Measurements from ENCODE around the gene PEX12.
"Not testable (repeated sequence)": the region's sequence is repeated elsewhere in the genome, so short reads cannot be mapped to it uniquely, and the experiment has no call there.

Gene PEX12

DNA sequence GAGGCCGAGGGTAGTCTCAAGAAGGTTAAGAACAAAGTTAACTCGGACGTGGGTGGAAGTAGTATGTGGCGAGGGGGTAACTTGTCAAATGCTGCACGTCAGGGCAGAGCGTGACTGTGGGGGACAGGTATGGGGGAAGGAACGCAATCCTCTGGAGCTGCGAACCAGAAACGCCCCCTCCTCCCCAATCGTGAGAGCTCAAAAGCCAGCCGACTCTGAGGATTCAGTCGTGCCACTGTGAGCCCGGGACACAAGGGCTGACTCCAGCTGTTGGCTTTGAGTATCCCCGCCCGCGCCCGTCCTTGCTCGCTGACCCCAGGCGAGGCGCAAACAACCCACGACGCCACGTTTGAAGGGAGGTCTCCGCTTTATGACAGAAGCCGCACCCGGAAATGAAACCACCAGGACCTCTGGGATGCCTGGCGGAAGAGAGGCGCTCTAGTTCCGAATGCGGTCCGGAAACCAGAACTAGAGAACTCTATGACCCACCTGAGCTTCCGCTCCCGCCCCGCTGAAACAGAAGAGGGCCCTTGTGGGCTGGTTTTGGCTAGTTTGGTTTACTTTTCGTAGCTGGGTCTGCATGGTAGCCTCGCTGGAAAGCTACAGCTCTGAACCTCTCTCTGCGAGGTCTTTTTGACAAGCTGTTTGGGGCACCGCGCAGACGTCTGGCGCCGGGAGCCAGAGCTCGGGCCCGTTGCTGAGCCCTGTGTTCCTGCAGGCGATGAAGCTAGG is at the start of gene PEX12:
TSS of gene PEX12 (minus strand) at position 375 of the 732 bp plus-strand sequence. CDS start 550 bp downstream, outside the sequence.
- FAIRE-seq = no peak

DNA sequence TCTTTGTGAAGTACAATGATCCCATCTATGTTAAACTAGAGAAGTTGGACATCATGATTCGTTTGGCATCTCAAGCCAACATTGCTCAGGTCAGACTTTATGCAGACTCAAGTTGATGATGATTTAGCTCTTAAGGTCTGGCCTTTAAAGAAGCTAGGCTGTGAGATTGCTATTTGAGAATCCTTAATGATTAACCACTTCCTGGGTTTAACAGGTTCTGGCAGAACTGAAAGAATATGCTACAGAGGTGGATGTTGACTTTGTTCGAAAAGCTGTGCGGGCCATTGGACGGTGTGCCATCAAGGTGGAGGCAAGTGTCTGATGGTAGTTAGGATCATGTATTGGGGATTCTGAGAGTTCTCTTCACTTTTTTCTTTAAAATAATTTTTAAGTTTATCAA is 49.0 kb upstream of the PEX12 start:
- no peak for FAIRE-seq

DNA sequence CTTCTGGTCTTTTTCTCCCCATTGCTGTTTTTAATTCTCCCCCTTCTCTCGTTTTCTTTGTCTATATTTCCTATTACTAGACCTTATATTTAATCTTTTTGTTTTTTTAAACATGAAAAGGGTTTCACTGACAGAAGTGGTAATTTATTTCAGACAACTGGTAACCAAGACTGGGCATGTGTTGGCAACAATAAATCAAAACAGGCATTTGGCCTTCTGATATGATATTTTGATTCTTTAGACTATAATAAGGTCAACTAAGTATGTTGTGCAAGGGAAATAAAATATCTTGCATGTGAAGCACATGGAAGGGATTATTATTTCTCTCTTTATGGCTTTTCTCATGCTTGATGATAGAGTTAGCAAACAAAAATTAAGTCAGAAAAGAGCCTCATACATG is 43.4 kb upstream of the PEX12 start:
- no peak for FAIRE-seq

DNA sequence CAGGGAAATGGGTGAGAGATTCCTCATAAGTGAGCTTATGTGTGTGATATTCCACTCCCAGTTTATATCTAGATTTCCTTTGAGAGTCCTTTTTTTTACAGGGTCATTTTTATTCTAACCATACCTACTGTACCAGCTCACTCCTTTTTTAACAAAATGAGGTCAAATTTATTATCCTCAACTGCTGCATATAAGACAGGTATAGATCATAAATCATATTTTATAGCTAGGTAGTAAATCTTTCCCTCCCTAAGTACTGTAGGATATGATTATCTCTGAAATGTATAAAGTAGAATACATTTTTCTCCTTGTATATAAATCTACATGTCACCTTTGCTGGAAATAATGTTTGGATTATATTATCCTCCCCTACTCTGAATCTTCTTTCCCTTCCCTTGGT is 40.3 kb upstream of the PEX12 start:
- peak; percentile 33 for FAIRE-seq

DNA sequence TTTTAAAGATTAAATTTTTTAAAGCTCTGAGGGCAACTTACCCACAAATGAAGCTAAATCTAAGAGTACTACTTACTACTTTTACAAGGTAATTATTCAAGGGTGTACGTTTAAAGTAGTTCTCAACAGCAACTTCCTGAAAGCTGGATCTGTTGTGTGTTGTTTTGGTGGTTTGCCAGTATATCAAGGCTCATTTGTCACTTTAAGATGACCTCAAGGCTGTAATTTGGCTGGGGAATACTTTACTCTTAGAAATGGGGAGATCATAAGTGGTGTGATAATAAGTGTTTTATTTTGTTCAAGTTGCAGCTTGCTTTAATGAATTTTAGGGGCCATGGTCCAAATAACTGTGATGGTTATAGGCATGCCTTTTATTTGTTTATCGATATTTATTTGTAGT is 39.1 kb upstream of the PEX12 start:
- FAIRE-seq = no peak

DNA sequence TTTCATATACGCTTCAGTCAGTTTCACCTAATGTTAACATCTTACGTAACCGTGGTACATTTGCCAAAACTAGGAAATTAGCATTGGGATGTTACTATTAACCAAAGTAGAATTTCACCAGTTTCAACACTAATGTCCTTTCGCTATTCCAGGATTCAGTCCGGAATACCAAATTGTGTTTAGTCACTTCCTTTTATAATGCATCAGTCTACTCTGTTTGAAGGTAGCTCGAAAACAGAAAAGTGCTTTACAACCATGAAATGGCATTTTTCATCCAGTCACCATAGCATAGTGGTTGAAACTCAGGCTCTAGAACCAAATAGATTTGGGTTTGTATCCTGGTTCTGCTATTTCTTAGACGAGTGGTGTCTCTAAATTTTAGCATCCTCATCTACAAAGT is 38.2 kb upstream of the PEX12 start:
- no peak for FAIRE-seq

DNA sequence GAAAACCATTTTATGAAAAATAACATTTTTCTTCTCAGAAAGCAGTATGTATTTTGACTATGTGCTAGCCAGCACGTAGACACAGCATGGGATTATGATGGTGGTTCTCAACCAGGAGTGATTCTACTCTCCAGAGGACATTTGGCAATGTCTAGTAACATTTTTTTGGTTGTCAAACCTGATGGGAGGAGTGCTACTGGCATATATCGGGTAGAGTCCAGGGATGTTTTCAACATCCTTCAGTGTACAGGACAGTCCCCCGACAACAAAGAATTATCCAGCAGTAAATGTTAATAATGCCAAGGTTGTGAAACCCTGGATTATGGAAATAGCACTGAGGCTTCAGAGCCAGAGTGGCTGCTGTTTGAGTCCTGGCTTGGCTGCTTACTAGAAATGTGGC is 36.4 kb upstream of the PEX12 start:
- no peak for FAIRE-seq

DNA sequence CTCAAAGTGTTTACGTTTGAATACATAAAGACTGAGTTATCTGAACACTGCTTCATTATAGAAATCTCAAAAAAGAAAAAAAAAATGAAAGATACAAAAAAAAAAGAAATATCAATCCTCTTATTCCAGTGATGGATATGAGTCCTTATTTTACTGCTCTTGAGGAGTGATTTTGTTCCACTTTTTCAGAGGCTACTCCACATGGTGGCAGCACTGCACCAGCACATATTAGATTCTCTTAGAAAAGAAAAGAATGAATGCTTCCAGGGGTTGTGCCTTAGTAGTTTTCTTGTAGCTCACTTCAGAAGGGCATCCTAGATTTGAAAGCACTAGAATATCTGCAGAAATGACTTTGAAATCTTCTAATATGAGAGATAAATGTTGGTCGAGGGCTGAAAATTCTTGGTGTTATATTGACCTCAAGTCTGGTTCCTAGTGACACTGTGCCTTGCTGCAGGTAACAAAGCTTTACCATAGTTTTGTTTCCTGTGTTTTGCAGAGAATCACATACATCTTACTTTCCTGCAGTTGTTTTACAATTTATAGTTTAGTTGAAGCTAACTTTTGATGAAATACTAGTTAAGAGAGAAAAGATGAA is 34.7 kb upstream of the PEX12 start:
- no peak for FAIRE-seq

DNA sequence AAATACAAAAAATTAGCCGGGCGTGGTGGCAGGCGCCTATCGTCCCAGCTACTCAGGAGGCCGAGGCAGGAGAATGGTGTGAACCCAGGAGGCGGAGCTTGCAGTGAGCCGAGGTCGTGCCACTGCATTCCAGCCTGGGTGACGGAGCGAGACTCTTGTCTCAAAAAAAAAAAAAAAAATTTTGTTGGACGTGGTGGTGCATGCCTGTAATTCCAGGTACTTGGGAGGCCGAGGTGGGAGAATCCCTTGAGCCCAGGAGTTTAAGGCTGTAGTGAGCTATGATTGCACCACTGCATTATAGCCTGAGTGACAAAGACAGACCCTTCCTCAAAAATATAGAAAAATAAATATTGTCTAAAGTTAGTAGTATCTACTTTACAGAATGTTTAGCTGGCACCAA is 32.4 kb upstream of the PEX12 start:
- not testable (repeated sequence) for FAIRE-seq

DNA sequence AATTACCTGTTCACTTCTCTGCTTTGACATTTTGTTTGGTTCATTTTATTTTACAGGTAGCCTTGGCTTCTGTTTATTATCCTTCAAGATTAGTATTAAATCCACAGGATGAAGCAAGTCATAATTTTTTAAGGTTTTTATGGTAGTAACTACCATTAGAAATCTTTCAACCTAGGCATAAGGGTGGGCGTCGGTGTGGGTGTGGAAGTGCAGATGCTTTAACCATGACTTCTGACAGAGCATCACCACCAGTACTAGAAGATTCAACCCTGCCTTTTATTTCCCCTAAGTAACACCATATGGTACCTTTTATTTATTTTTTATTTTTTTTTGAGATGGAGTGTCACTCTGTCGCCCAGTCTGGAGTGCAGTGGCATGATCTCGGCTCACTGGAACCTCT is 31.5 kb upstream of the PEX12 start:
- FAIRE-seq = no peak

DNA sequence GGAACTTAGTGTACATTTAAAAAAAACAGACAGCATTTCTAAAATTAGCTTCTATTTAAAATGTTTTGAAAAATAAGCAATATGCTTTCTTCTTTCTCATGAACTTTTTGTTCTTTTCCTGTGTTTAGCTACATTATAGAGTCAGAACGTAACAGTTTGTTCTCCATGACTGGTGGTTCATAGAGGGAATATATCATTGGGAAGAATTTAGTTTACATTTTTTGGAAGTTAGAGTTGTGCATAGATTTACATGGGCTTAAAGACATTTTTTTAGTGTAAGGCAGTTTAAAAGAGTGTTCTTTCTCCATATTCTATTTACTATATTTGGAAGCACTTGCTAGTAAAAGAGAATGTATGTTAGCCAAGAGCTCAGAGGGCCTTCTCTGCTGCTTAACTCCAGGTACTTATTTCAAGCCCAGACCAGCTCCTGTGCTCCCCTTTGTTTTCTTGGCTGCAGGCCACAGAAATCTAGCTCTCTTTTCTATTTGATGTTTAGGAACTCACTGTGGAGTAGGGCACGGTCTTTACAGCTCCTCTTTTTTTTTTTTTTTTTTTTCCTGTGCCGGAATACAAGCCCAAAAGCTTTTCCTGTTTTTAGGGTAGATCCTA is 29.0 kb upstream of the PEX12 start:
- FAIRE-seq = no peak

DNA sequence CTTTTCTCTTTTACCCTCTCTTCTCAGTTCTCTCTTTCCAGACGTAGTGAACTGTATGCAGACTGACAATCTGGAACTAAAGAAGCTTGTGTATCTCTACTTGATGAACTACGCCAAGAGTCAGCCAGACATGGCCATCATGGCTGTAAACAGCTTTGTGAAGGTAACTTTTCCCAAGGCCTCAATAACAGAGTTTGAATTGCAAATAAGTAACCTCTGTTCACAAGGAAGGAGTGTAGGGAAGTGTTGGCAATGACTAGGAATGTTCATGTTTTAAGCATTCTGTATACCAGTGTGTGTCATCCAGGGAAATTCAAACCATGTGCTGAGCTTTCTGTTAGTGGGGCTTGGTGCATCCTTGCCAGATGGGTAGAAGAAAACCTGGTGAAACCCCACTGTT is 27.3 kb upstream of the PEX12 start:
- no peak for FAIRE-seq

DNA sequence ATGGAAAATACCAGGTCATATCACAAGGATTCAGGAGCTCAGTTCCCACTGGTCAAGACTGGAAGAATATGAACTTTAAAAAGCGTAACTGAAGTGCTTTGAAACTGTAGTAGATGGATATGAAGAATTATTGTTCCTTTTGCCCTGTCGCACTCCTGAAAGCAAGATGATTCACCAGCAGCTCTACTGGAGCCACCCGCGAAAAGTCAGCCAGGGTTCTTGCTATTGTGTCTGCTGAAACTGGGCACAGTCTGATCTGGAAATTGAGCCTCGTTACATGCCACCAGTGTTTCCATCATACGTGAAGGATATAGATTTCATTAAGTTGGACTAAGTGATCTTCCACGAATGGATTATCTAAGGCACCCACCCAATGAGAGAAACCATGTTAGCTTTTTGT is 25.3 kb upstream of the PEX12 start:
- FAIRE-seq = no peak

DNA sequence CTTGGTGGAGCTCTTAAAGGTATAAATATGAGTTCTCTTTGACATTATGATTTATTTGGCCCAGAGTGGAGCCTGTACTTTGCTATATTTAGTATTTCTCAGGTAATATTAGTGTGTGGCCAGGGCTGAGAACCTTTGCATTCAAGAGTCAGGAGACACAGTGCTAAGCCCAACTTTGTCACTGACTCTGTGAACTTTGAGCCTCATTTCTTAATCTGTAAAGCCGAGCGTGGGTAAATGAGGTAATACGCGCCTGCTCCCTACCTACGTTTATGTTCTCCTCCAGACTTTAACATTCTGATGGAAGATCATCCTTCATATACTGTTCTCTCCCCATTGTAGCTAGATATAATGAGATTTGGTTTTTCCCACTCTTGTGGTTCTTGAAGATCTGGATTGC is 19.2 kb upstream of the PEX12 start:
- FAIRE-seq = no peak

DNA sequence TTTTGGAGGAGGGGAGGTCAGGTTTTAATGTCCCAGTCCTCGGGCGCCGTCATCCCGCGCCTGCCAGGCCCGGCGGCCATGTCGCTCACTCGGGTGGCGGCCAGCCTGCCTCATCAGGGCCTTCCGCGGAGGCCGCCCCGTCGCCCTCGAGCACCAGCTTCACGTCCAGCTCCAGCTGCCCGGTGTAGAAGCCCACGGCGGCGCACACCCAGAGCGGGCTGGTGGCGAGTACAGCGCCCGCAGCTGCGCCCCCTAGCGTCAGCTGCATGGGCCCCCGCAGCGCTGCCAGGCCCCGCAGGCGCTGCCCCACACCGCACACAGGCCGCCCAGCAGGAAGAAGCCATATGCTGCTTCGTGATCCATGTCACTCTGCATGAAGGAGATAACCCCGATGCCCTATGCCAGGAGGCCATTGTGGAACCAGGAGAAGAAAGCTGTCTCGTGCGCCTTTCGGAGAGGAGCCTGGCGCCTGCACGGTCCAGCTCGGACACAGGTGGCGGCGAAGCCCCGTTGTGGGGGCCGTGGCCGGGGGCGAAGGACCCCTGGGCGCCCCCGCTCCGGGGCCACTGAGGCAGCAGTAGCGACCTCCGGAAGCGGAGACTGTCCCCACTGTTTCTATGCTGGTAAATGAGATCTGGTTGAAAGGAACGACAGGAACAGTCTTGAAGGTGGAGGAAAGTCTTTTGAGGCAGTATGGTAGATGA is 18.3 kb upstream of the PEX12 start:
- no peak for FAIRE-seq

DNA sequence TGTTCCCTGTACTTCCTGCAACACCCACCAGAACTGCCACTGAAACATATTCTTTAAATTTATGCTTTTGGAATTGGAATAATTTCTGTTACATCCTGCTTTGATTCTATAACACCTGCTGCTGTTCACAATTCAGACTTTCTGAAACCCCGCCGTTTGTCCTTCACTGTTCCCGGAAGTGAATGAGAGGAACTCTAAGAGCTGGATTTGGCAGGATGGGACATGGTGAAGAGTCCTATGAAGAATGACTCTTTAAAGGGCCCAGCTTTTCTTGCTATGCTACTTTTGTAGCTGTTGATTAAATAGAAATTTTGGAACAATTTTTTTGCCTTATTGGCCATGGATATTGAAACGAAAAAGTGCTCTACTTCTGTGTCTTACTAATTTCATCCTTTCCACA is 17.7 kb upstream of the PEX12 start:
- FAIRE-seq = no peak

DNA sequence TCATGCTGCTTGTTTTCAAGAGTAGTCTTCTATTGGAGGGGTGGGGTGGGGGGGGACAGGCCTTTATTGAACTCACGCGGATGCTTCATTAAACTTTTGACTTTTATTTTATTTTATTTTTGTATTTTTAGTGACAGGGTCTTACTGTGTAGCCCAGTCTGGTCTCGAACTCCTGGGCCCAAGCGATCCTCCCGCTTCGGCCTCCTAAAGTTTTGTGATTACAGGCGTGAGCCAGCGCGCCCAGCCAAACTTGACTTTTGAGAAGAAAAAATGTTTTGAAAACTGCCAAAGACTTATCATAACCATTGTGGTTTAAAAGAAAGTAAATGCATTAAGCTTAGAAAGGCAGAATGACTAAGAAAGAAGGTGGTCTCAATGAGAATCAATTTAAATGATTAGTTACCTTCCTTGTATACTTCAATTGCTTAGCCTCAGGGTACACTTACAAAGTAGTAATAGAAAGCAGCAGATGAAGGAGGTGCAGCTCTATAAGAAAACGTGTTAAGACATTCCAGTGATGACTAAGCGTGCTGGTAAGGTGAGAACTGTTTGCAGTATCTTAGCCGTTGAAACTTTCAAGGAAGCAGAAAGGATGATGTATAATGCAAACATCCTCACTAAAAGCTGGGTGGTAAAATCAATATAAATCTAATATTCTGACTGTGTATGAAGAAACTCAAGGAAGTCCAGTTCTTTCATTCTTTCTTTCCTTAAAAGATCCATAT is 10.0 kb upstream of the PEX12 start:
- FAIRE-seq = no peak

DNA sequence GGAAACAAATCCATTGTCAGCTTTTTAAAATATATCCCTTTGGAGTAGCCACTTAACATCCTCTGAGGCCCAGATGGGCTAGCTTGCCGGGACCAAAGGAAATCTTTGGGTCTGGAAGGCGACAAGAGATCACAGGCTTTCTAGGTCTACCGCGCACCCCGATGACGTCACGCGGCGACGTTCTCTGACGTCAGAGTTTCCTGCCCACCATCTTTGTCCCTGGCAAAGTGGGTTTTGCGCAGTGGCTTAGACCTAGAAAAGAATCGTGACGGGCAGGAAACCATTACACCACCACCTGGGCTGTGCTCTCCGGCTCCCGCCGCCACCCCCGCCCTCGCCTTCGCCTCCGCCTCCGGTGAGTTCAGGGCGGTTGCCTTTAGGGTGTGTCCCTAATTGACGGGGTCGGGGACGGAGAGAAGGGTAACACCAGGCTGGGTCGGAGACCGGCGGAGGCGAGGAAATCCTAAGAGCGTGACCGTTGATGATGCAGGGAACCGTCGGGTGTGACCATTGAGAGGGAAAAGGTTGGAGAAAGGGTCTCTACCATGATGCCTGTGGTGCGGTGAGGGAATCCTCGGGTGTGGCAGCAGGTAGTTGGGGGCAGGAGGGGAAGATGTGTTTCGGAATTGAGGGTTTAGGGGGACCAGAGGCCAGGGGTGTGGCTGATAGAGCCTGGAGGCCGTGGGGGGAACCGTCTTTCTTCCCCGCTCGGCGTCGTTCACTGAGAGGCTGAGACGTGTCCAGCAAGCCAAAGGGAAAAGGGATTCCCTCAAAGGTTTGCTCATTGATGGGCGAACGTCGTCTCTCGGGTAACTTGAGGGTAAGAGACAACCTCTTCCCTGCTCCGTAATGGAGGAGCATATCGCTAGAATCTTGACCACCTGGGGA is 8.9 kb upstream of the PEX12 start, which contains the start of gene AP2B1:
TSS of gene AP2B1 (plus strand) at position 249 of the 888 bp plus-strand sequence. CDS start 6,709 bp downstream, outside the sequence.
- FAIRE-seq = no peak

DNA sequence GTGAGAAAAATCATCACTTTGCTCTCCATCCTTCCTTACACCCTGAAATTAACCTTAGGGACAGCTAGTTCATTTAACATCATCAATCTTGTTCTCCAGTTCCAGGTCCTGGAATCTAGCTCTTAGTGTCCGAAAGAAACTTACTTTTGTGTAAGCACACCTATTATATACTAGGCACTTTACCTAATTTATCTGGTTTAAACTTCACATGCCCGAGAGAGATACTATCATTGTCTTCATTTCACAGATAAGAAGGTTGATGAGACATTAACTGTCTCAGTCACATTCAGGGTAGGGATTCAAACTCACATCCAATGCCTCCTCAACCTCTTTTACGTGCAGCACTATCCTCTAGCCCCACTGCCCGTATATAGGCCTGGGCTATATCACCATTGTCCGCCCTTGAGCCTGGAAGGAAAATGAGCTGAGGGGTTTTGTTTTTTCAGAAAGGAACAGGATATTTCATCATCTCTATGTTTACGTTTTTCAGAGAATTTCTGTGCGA is 8.2 kb upstream of the PEX12 start:
- FAIRE-seq = no peak

DNA sequence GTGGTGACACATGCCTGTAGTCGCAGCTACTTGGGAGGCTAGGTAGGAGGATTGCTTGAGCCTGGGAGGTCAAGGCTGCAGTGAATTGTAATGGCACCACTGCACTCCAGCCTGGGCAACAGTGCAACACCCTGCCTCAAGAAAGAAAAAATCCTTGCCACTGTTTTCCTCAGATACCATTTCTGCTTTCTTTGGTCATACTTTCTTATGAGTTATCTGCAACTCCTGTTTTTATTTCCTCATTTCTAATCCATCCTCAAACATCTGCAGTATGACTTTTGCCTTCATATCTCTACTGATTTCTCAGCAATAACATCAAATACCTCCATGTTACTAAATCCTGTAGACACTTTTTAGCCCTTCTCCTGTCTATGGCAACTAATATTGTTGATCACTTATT is 5.7 kb upstream of the PEX12 start:
- FAIRE-seq = no peak

DNA sequence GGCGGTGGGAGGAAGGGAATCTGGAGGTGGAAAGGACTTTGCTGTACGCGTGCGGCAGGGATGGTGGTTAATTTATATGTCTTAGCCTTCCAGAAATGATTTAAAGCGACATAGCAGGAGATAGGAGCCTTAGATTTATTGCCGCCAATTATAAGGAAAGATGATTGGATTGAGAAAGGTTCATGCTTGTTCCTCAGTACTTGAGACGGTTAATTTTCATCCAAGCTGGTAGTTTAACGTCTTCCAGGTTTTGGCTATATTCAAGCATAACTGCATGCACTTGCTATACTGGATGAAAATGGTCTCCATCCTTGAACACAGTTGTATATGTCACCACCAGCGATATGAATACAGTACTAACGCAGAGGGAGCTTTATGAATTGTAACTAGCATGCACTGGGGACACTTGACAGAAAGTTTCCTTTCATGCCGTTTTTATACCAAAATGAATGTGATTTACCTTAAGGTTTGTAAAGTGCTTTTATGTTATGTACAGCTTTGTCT is 610 bp upstream of the PEX12 start:
- FAIRE-seq = no peak
